NCI-H2227 treated with DMSO at 0.1 percent for 48 hours (cell line): Measurements from ENCODE around the gene INPP5K.
"Not testable (repeated sequence)": the region's sequence is repeated elsewhere in the genome, so short reads cannot be mapped to it uniquely, and the experiment has no call there.

ENCODE experiments used
- DNase-seq: peaks from one replicate; lab custom pipeline; 2025; lab: John Stamatoyannopoulos, UW

Gene INPP5K

GRCh38 chr17:1546292-1546922 is 30.0 kb upstream of the INPP5K start:
- no peak for DNase-seq

DNA sequence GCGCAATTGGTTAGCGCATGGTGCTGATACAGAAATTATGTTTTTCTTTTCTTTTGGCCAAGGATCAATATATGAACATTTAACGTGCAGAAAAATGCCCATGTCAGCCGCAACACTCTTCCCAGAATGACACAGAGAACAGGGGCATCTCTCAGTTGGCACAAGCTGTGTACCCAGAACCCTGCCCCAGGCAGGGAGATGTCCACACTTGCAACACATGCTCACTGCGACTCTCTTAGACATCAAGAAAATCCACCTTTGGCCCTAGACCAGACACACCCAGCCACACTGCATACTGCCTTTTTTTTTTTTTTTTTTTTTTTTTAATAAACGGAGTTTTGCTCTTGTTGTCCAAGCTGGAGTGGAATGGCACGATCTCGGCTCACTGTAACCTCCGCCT is 29.2 kb upstream of the INPP5K start:
- no peak for DNase-seq

- DNase-seq, result peak; percentile 44
Observed at GRCh38 chr17:1542316-1542715, 25.9 kb upstream of the INPP5K start.

DNA sequence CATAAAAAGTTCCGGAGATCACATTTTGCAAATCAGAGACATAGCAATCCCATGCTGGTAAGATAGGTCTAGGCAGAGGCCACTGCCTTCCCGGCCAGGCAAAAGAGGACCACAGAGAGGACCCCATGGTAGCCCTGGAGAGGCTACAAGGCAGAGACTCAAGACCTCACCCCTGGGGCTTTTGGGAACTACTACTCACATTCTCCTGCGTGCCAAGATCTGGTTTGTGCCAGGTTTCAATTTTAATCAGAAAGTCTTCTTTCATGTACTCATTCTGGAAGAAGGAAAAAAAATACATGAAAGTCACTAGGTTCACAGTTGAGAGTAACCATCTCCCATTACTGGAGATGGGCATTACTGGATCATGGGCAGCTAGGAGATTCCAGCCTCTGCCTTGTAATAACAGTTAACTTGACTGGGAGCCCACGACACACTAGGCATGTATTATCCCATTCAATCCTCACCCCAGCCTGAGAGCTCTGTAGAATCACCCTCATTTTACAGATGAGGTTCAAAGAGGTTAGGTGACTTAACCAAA is 25.0 kb upstream of the INPP5K start:
- DNase-seq, result no peak

GRCh38 chr17:1539811-1540210 is 23.4 kb upstream of the INPP5K start:
- DNase-seq, result no peak

- no peak for DNase-seq
Observed at GRCh38 chr17:1535737-1536136, 19.3 kb upstream of the INPP5K start.

- DNase-seq, result no peak
Observed at GRCh38 chr17:1533661-1534325, 17.4 kb upstream of the INPP5K start.

- no peak for DNase-seq
Observed at GRCh38 chr17:1532836-1533602, 16.6 kb upstream of the INPP5K start.

DNA sequence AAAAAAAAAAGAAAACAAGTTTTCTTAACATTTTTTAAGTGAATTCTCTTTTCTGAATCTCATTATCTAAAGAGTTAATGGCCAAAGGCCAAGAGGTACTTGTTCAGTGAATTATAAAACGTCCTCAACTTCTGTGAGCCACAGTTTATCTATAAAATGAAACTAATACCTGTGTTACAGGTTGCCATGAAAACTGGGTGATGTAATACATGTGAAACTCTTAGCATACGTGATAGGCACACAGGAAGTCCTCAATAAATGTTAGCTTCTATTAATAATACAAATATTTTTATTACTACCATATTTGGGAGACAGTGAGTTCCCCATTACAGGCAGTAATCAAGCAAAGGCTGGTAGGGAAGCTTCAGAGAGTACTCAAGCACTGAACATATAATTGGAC is 13.5 kb upstream of the INPP5K start:
- DNase-seq, result no peak

GRCh38 chr17:1526876-1527275 is 10.5 kb upstream of the INPP5K start:
- DNase-seq, result not testable (repeated sequence)

DNA sequence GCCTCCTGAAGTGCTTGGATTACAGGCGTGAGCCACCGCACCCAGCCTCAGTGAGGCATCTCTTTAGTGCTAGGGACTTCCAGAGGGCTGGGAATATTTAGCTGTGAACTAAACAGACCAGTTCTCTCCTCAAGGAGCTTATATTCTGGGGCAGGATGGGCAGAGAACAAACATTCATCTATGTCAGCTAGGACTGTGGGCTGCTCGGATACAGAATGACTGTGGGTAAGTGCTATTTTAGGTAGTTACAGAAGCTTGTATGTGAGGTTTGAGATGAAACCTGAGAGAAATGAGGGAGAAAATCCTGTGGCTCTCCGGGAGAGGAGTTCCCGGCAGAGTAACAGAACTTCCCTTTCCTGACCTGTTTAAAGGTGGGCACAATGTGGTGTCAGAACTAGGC is 6.2 kb upstream of the INPP5K start:
- DNase-seq, result no peak

- no peak for DNase-seq
Observed at GRCh38 chr17:1521086-1521640, 4.8 kb upstream of the INPP5K start.

GRCh38 chr17:1519678-1520077 is 3.3 kb upstream of the INPP5K start:
- DNase-seq, result no peak

DNA sequence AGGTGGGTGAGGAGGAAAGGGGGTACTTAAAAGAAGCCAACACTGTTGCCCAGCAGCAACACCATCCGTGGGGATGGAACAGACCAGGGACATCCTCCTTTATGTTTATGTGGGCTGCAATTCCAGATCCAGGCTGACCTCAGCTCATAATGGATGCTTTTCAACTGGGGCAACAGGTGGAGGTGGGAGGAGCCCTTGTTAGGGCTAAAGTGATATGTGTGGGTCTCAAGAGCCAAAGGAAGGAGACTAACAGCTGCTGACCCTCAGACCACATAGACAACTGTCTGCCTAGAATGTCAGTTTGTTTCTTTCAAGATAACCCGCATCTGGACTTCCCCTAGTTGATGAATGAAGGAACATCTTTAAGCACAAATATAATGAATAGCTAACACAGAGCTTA is 2.0 kb upstream of the INPP5K start:
- no peak for DNase-seq

- peak; percentile 63 for DNase-seq
Observed at GRCh38 chr17:1515640-1516387, 598 bp downstream of the INPP5K start.

GRCh38 chr17:1512351-1512750 is 4.1 kb downstream of the INPP5K start:
- DNase-seq, result no peak

- no peak for DNase-seq
Observed at GRCh38 chr17:1511756-1512321, 4.6 kb downstream of the INPP5K start.

DNA sequence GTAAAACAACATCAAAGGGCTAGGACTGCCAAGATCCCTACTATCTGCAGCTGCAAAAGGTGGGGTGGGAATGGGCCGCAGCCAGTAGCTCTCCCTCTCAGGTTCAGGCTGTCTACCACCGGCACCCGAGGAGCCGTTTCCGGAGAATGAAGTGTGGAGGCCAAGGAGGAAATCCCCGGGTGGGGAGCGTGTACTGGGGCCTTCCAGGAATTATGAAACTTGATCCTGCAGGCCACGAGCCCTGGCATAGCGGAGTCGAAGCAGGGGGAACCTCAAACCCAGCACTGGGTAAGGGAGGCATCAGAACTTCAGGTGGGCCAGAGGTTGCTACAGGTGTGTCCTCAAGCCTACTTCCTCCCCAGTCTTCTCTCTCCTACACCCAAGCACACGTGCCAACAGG is 5.1 kb downstream of the INPP5K start:
- DNase-seq, result no peak

GRCh38 chr17:1509290-1509881 is 7.0 kb downstream of the INPP5K start:
- DNase-seq, result no peak

DNA sequence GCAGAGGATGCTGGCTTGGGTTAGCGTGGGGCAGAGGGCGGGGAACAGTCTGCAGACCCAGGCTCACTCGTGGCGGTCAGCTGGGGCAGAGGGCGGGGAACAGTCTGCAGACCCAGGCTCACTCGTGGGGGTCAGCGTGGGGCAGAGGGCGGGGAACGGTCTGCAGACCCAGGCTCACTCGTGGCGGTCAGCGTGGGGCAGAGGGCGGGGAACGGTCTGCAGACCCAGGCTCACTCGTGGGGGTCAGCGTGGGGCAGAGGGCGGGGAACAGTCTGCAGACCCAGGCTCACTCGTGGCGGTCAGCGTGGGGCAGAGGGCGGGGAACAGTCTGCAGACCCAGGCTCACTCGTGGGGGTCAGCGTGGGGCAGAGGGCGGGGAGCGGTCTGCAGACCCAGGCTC is 7.7 kb downstream of the INPP5K start:
- DNase-seq, result not testable (repeated sequence)

- no peak for DNase-seq
Observed at GRCh38 chr17:1506649-1507267, 9.7 kb downstream of the INPP5K start.
